ENCODE measurements around the gene OLFM1. TPM values are rescaled to one million over a fixed set of nuclear protein-coding genes. Genes with fewer than 3 reads are reported as not detected.

Gene OLFM1
- total and polyA plus RNA-seq, 4 donors, result 2.0 to 5.9 (median 4.4) TPM

GRCh38 chr9:135150981-135151380, 63.5 kb downstream of the OLFM1 start (continued):
- TF ChIP-seq ZBTB33 (IDR thresholded peaks at IDR 0.05), result no peak
- TF ChIP-seq, protein P1, sequence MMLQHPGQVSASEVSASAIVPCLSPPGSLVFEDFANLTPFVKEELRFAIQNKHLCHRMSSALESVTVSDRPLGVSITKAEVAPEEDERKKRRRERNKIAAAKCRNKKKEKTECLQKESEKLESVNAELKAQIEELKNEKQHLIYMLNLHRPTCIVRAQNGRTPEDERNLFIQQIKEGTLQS (IDR thresholded peaks at IDR 0.05), result no peak
- no peak for TF ChIP-seq EGR1 (IDR thresholded peaks at IDR 0.05; ENCODE audit: low read depth in 2 of 2)
- TF ChIP-seq YY1 (IDR thresholded peaks at IDR 0.05), result no peak

DNA sequence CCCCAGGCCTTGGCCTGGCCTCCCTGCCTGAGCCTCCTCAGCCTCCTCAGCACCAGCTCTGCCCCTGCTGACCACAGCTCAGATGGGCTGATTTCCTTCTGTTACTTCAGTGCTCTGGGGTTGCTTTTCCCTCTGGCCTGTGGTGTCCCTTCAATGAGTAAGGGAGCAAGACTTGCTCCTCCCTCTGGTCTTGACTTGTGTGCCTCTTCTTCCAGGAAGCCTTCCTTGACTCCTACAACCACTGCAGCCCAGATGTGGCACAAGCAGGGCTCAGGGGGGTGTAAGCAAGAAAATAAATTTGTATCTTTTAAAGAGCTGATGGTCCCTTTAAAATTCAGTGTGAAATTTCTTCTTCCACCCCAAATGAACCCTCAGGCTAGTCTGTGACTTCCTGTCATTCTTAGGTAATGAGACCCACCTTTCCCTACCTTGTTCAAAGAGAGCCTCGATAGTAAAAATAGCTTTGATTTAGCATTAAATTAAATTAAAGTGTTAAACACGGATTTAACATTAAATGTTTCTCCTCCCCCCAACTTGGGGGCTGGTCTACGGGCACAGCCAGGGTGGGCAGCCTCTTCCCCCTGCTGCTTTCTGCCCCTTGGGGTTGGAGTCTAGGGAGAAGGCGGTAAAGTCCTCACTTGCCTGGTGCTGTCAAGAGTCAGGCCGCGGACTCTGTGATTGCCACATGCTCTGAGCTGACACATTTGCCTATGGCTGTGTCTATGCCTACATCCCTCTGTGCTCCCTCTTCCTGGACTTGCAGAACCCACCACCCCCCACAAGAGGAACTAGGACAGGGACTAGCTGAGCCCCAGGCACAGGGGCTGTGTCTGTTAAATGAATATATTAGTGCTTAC, 64.5 kb downstream of the OLFM1 start:
- no peak overlapping the region for H3K9ac ChIP-seq (ENCODE audit: low read depth in 1 of 2, low read length in 2 of 2)
- 72% methylated on average over 6 of the region's 6 CpGs for WGBS
- H3K9me3 ChIP-seq (ENCODE audit: control insufficient read depth in 4 of 4, low read length in 3 of 4), result no peaks in the 10 kb centered on the region
- H3K36me3 ChIP-seq (ENCODE audit: control insufficient read depth in 4 of 4, insufficient read depth in 3 of 4, low read depth in 1 of 4, low read length in 3 of 4), result no peaks in the 10 kb centered on the region
- no peaks in the 10 kb centered on the region for H3K4me1 ChIP-seq (ENCODE audit: control insufficient read depth in 4 of 4, insufficient read depth in 4 of 4, low read length in 3 of 4)
- peaks cover 0 to 2% (median under 1%) of the 10 kb centered on the region in 4 donors for H3K27me3 ChIP-seq (ENCODE audit: control insufficient read depth in 4 of 4, insufficient read depth in 4 of 4, low read length in 3 of 4)
- TF ChIP-seq RAD21 (IDR thresholded peaks at IDR 0.05), result no peak
- no peak for TF ChIP-seq REST (IDR thresholded peaks at IDR 0.05)
- no peak for TF ChIP-seq CTCF (IDR thresholded peaks at IDR 0.05; ENCODE audit: low read depth, low read length, missing input control)
- no peak for TF ChIP-seq FOXA1 (IDR thresholded peaks at IDR 0.05)
- no peak for TF ChIP-seq TAF1 (conservative IDR thresholded peaks at IDR 0.05)
- TF ChIP-seq, protein P1 (IDR thresholded peaks at IDR 0.05), result no peak
- TF ChIP-seq GABPA (IDR thresholded peaks at IDR 0.05 in 1 of 2, conservative IDR thresholded peaks at IDR 0.05 in 1 of 2), result no peak
- no peak for TF ChIP-seq EGR1 (IDR thresholded peaks at IDR 0.05; ENCODE audit: low read depth in 2 of 2)
- TF ChIP-seq YY1 (IDR thresholded peaks at IDR 0.05), result no peak
- no peak for TF ChIP-seq HNF4A (conservative IDR thresholded peaks at IDR 0.05)
- no peak for TF ChIP-seq ZBTB33 (IDR thresholded peaks at IDR 0.05)
- TF ChIP-seq RXRA (IDR thresholded peaks at IDR 0.05), result no peak
- no peak for TF ChIP-seq SP1 (IDR thresholded peaks at IDR 0.05)
- DNase-seq (ENCODE audit: low spot score), result no peak
- no peak overlapping the region for H3K4me3 ChIP-seq (ENCODE audit: low read depth in 1 of 3, low read length in 3 of 3)
- H3K27ac ChIP-seq (ENCODE audit: low read depth in 1 of 2, low read length in 2 of 2), result no peak overlapping the region

Measured in liver (tissue), 9 donors.